CD4-positive, alpha-beta T cell treated with Interferon alpha-2 for 1 hour (primary cell): ENCODE results near the gene OXNAD1.

ENCODE experiments used
- DNase-seq, 2 donors: peaks; one replicate each; pipeline ENCODE4 v3.0.0-alpha.2; 2020 to 2022

The OXNAD1 gene

GRCh38 chr3:16264708-16265454, at the start of gene OXNAD1, which contains the start of gene DPH3:
TSS of gene OXNAD1 (plus strand) at chr3:16265212. CDS start at chr3:16270953, 5,741 bp downstream.
TSS of gene DPH3 (minus strand) at chr3:16264943. CDS start at chr3:16264876, 67 bp downstream.
- peak; percentile 99 to 100 for DNase-seq

- DNase-seq: no peak
Observed at GRCh38 chr3:16216373-16216935, 48.6 kb upstream of the OXNAD1 start.

GRCh38 chr3:16219777-16220176, 45.2 kb upstream of the OXNAD1 start:
- DNase-seq: no peak

- no peak for DNase-seq
Observed at GRCh38 chr3:16221990-16222389, 43.0 kb upstream of the OXNAD1 start.

GRCh38 chr3:16222547-16222946, 42.5 kb upstream of the OXNAD1 start:
- no peak for DNase-seq

GRCh38 chr3:16224325-16224724, 40.7 kb upstream of the OXNAD1 start:
- DNase-seq: no peak

- DNase-seq: no peak
Observed at GRCh38 chr3:16227566-16227965, 37.4 kb upstream of the OXNAD1 start.

GRCh38 chr3:16229681-16230080, 35.3 kb upstream of the OXNAD1 start:
- no peak for DNase-seq

- DNase-seq: no peak
Observed at GRCh38 chr3:16231983-16232382, 33.0 kb upstream of the OXNAD1 start.

- no peak for DNase-seq
Observed at GRCh38 chr3:16233806-16234205, 31.2 kb upstream of the OXNAD1 start.

GRCh38 chr3:16234281-16234680, 30.7 kb upstream of the OXNAD1 start:
- no peak for DNase-seq

- no peak for DNase-seq
Observed at GRCh38 chr3:16236030-16236639, 28.9 kb upstream of the OXNAD1 start.

- DNase-seq: no peak
Observed at GRCh38 chr3:16236856-16237393, 28.1 kb upstream of the OXNAD1 start.

GRCh38 chr3:16239086-16239770, 25.8 kb upstream of the OXNAD1 start:
- DNase-seq: no peak

- no peak for DNase-seq
Observed at GRCh38 chr3:16239780-16240179, 25.2 kb upstream of the OXNAD1 start.

GRCh38 chr3:16240229-16241023, 24.6 kb upstream of the OXNAD1 start:
- DNase-seq: peak in 1 of 2 donors; percentile 16

GRCh38 chr3:16241225-16241624, 23.8 kb upstream of the OXNAD1 start:
- no peak for DNase-seq

GRCh38 chr3:16242177-16242576, 22.8 kb upstream of the OXNAD1 start:
- no peak for DNase-seq

GRCh38 chr3:16243706-16244490, 21.1 kb upstream of the OXNAD1 start:
- DNase-seq: no peak

- DNase-seq: no peak
Observed at GRCh38 chr3:16245609-16246008, 19.4 kb upstream of the OXNAD1 start.

GRCh38 chr3:16247282-16248061, 17.5 kb upstream of the OXNAD1 start:
- DNase-seq: peak; percentile 72 to 83
